Epithelial cell of esophagus (primary cell): Measurements from ENCODE around the gene ANO7.

ENCODE experiments used
- DNase-seq: peaks from one replicate; pipeline ENCODE4 v3.0.0; 2010; ENCODE audit warnings: low read depth
- H3K4me3 ChIP-seq: 2 replicates; pipeline ENCODE4 v1.5.1; 2011; ENCODE audit warnings: mild to moderate bottlenecking, low read length, control low read depth
- TF ChIP-seq, protein P1 (sequence below): IDR thresholded peaks from 2 replicates; pipeline ENCODE4 v1.5.1; 2011; ENCODE audit warnings: low read depth, mild to moderate bottlenecking, low read length, control low read depth, inconsistent platforms; ENCODE audit not compliant: insufficient read depth; ENCODE audit errors: missing control alignments

ANO7 gene

DNA sequence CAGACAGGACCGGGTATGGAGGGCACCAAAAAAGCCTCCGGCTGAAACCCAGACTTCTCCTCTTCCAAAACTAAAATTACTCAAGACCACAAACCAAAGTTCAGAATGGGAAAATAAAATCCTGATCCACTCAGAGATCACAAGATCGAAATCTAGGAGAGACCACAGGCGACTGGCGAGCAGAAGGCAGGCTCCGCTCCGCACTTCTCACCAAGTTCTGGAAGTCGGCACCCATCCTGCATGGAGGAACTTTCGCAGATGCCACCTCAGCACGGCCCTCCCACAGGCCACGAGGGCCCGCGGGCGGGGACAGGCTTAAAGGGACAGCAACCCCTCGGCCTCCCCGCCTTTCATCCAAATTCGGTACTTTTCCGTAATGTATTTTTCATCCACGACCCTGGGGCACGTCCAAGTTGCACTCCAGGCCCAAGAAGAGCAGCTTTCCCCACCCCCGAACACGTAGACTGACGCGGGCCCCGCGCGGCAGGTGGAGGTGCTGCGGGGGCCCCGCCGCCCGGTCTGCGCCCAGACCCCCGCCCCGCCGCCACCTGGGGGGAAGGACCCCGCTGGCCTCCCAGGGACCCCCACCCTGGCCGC is 83.3 kb downstream of the ANO7 start:
- TF ChIP-seq, protein P1, sequence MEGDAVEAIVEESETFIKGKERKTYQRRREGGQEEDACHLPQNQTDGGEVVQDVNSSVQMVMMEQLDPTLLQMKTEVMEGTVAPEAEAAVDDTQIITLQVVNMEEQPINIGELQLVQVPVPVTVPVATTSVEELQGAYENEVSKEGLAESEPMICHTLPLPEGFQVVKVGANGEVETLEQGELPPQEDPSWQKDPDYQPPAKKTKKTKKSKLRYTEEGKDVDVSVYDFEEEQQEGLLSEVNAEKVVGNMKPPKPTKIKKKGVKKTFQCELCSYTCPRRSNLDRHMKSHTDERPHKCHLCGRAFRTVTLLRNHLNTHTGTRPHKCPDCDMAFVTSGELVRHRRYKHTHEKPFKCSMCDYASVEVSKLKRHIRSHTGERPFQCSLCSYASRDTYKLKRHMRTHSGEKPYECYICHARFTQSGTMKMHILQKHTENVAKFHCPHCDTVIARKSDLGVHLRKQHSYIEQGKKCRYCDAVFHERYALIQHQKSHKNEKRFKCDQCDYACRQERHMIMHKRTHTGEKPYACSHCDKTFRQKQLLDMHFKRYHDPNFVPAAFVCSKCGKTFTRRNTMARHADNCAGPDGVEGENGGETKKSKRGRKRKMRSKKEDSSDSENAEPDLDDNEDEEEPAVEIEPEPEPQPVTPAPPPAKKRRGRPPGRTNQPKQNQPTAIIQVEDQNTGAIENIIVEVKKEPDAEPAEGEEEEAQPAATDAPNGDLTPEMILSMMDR = no peak
- peak; percentile 83 for DNase-seq
- H3K4me3 ChIP-seq = peak overlapping the region; percentile 81

- H3K4me3 ChIP-seq = peak overlapping the region; percentile 81
- TF ChIP-seq, protein P1 = no peak
- DNase-seq = peak; percentile 68
Observed at GRCh38 chr2:241272303-241273209, 84.1 kb downstream of the ANO7 start.

DNA sequence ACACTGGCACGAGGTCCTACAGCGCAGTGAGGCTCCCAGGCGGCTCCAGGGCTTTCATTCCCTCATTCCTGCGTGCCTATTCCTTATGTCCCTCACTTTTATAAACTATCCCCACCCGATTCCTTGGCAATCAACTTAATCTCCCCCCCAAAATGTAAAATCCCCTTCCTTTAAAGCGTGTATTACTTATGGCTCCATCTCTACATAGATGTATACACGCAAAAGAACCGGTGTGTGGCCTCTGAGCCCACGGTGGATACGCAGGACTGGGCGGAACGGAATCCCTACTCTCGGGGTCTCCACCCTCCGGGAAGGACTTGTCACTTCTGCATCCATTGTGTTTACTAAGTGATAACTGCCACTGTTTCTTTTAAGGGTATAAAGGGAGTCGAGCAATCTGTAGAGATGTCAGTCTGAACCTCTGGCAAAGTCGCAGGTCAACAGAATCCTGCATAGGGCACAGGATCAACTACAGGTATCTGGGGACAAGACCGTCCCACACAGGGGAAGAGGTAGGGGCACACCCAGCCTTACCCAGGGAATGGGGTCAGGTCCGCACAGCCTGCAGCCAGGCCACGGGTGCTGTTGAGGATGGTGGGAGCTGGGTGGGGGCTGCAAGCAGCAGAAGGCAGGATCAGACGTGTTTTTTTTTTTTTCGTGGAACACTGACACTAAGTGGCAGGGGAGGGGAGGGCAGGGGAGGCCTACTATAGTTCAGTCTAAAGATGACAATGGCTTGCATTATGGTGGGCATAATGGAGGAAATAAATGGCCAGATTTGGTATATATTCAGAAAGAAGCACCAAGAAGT is 84.9 kb downstream of the ANO7 start:
- TF ChIP-seq, protein P1 = peak; percentile 4
- no peak for DNase-seq
- H3K4me3 ChIP-seq = peak overlapping the region; percentile 81

- TF ChIP-seq, protein P1 = no peak
- H3K4me3 ChIP-seq = no peak overlapping the region
- DNase-seq = no peak
Observed at GRCh38 chr2:241274127-241274526, 85.7 kb downstream of the ANO7 start.
